Germinal center (tissue), 1 donor: ENCODE measurements around the gene LRRC51.
"Not testable (repeated sequence)": the region's sequence is repeated elsewhere in the genome, so short reads cannot be mapped to it uniquely, and the experiment has no call there.

Experiments
- DNase-seq: peaks from one replicate; pipeline ENCODE4 v3.0.0; 2012; ENCODE audit warnings: mixed read lengths, low spot score

The LRRC51 gene

DNA sequence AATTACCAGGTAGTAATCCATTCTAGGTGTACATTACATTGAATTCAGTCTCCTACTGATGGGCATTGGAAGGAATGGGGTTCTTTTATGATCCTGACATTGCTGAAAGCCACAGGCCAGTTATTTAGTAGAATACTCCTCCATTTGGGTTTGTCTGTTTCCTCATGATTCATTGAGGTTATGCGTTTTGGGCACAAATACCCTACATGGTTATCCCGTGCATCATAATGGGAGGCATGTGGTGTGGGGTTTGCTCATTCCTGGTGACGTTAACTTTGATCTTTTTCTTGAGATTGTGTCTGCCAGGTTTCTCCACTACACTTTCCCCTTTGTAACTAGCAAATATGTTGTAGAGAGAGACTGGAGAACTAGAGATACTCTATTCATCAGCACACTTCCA is 60.4 kb downstream of the LRRC51 start:
- DNase-seq = no peak

DNA sequence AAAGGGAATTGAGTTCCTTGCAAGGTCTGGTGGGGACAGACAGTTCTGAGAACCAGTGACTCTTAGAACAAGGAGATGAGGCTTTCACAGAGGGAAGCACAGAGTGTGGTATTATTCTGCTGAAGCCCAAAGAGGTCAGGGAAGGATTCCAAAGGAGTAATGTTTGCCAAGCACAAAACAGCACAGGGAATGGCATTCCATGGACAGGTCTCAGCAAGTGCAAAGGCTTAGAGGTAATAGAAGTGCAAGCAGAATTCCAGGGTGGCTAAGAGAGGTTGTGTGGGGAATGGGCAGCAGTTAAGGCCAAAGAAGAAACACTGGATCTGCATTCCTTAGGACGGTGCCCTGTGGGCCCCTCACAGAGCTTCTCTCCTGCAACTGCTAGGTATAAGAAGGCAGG is 61.4 kb downstream of the LRRC51 start:
- DNase-seq = not testable (repeated sequence)

DNA sequence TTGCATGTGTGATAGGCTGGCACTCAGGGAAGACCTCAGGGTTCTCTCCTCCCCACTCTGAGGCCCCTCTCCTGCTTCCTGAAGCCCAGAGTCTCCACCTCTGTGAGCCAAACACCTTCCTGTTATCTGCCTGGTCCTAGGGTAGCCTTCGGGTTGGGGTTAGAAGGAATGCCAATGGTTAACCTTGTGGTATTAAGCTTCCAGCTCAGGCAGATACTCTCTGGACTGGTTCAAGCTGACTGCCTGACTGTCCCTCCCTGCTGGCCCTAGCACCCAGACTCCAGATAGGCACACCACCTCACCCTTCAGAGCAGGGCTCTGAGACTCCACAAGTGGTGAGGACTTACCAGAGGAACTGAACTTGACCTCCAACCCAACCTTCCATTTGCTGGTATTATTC is 61.9 kb downstream of the LRRC51 start:
- DNase-seq = not testable (repeated sequence)

DNA sequence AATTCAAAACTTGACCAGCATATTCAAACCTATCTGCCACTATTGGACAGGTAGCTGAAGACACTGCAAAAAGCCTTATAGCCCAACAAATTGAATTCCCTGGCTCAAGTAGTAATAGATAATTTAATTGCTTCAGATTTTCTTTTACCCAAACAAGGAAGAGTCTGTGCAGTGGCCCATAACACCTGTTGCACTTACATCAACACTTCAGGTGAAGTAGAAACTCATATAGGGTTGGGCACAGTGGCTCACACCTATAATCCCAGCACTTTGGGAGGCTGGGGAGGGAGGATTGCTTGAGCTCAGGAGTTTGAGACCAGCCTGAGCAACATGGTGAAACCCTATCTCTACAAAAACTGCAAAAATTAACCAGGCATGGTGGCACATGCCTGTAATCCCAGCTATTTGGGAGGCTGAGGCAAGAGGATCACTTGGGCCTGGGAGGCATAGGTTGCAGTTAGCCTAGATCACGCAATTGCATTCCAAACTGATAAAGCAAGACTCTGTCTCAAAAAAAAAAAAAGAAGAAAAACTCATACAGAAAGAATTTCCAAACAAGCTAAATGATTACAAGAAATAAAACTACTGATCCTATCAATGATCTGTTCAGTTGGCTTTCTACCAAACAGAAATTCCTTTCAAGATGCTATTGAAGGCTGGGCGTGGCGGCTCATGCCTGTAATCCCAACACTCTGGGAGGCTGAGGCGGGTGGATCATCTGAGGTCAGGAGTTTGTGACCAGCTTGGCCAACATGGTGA is 64.3 kb downstream of the LRRC51 start:
- no peak for DNase-seq
